GM19240 (cell line): ENCODE measurements around the gene GNB4.

Source experiments
- DNase-seq: peaks from one replicate; pipeline ENCODE4 v3.0.0; 2011; ENCODE audit warnings: low spot score; ENCODE audit not compliant: insufficient read length

GNB4 gene

DNA sequence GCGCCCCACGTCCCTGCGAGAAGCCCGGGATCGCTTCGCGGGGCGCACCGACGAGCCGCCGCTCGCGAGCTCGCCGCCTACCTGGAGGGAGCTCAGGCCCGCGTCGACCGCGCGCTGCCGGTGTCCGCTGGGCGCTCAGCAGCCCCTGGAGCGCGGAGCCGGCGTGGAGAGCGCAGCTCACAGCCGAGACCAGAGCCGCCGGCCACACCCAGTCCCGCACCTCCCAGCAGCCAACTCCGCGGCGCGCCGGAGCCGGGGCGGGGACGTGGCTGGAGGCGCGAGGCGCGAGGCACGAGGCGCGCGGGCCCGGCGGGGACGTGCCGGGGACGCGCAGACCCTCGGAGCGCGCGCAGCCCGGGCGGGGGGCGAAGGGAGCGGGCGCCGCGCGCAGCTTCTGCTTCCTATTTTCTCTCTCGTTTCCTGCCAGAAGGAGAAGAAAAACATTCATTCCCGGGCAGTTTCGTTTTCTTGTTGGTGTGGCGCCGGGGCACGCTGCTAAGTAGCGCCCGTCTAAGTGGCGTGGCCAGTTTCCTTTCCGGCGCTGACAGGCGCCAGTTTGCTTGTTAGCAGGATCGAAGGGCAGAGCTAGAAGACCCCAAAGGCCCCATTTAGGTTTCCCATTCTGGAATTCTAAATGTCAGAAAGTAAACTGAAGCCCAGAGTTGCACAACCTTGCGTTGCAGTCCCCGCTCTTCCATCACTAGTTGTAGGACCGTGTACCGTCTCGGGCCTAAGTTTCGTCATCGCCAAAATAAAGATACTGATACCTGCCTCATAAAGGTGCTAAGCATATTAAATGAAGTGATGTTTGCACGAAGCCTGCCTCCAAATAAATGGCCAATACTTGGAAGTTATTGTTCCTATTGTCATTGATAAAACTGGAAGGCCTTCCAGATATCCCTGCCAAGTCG is at the start of gene GNB4:
TSS of gene GNB4 (minus strand) at position 206 of the 911 bp plus-strand sequence. CDS start 25,270 bp downstream, outside the sequence.
- DNase-seq: no peak

DNA sequence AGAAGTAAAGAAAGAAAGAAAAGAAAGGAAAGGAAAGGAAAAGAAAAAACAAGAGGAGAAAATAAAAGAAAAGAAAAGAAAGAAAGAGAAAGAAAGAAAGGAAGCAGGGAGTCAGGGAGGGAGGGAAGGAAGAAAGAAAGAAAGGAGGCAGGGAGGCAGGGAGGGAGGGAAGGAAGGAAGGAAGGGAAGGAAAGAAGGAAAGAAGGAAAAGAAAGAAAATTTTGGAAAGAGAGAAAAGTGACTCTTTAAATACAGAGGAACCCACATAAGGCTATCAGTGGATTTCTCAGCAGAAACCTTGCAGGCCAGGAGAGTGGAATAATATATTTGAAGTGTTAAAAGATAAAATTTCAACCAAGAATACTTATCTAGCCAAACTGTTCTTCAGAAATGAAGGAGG is 44.2 kb upstream of the GNB4 start:
- no peak for DNase-seq

DNA sequence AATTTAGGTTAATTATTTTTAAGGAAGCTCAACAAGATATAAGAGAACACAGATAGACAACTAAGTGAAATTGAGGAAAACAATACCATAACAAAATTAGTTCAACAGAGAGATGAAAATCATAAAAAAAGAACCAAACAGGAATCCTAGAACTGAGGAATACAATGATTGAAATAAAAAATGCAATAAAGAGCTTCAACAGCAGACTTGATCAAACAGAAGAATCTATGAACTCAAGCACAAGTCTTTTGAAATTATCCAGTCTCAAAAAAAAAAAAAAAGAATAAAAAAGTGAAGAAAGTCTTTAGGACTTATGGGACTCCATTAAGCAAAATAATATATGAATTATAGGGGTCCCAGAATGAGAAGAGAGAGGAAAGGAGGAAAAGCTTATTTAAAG is 42.0 kb upstream of the GNB4 start:
- no peak for DNase-seq

DNA sequence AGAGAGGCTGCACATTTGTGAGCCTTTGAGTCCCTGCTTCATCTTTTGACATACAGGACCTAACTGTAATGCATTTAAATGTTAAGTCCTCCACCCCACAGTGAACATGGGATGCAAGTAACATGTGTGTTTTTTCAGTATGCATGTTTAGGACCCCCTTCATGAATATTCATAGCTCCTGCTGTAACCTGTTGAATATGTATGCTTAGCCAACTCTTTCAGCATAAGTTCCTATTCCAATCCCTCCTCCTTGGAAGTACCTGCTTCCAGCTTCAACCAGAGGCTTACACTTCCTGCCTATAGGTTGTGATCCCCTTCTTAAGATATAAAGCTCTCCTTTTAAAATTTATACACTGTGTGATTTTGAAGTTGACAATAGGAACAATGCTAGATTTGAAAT is 36.9 kb upstream of the GNB4 start:
- no peak for DNase-seq

DNA sequence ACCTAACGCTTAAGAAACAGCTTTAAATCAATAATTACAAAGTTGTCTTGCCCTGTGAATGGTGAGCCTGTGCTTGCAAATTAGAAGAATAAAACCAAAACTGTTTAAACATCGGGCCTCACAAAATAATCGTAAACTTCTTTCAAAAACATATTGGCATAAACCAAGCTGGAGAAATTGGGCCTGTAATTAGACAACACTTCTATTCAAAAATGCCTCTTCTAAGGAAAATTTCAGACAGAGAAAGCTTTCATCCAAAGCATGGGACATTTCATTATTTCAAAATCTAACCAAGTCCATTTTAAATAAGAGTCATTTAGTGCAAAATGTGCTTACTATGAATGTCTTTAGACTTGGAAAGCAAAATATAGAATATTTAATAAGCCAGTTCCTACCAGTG is 35.5 kb upstream of the GNB4 start:
- no peak for DNase-seq

DNA sequence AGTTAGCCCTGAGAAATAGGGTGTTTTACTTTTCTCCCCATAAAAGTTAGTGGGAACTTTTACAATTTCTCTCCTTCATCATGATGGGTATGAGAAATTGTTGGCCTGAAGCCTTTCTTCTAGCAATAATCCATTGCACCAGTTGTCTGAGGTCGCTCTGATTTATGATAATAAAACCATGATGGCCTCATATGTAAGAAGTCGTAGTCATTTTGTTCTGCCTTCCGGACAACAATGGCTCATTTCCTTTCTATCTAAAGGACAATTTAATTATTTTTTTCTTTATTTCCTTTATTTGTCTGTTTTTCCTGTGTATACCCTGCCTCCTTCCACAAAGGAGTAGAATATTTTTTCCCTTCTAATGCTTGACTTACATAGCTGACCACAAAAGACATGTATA is 31.6 kb upstream of the GNB4 start:
- DNase-seq: no peak

DNA sequence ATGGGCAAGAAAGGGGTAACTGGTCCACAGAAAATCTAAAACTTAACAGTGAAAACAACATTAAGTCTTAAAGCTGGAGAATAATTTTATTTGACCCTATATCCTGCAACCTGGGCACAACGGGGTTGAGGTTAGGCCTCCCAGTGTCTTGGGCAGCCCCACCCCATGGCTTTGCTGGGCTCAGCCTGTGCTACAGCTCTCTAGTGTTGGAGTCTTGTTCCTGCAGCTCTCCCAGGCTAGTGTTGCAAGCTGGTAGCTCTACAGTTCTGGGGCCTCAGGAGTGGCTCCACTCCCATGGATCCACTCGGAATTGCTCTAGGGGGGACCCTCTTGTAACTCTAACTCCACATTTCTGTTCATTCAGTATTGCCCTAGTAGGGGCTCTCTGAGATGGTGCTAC is 24.9 kb upstream of the GNB4 start:
- no peak for DNase-seq

DNA sequence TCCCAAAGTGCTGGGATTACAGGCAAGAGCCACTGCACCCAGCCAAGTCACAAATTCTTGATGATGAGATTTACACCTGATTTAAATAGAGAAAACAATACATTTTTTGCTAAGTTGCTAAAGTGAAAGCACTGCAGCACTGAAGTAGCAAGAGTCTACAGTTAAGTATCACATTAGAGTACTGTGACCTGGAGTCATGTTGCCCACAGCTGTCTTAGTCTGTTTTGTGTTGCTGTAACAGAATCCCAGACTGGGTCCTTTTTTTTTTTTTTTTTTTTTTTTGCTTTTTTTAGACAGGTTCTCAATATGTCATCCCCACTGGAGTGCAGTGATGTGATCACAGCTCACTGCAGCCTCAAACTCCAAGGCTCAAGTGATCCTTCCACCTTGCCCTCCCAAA is 23.2 kb upstream of the GNB4 start:
- DNase-seq: no peak

DNA sequence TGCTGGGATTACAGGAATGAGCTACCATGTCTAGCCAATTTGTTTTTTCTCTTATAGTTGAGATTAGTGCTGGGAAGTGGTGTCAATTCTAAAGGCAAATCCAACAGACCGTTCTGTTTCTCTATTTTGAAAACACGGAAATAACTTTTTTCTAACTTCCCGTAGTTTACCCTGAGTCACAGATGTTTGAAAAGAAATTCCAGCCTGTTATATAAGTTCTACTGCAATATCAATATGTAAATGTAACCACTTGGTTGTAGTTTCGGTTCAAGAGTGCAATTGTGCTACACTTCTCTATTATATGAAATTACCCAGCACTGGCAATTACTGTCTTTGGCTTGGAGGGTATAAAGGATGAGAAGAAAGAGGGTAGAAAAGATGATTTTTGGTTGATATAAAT is 22.3 kb upstream of the GNB4 start:
- DNase-seq: no peak

DNA sequence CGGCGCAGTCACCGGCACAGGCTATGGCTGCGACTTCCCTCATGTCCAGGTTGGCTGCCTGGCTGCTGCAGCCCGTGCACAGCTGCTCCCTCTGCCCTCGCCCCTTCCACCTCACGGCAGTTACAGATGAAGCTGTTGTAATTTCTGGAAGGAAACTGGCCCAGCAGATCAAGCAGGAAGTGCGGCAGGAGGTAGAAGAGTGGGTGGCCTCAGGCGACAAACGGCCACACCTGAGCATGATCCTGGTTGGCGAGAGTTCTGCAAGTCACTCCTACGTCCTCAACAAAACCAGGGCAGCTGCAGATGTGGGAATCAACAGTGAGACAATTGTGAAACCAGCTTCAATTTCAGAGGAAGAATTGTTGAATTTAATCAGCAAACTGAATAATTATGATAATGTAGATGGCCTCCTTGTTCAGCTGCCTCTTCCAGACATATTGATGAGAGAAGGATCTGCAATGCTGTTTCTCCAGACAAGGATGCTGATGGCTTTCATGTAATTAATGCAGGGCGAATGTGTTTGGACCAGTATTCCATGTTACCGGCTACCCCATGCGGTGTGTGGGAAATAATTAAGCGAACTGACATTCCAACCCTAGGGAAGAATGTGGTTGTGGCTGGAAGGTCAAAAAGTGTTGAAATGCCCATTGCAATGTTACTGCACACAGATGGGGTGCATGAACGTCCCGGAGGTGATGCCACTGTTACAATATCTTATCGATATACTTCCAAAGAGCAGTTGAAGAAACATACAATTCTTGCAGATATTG is 13.2 kb upstream of the GNB4 start:
- no peak for DNase-seq

DNA sequence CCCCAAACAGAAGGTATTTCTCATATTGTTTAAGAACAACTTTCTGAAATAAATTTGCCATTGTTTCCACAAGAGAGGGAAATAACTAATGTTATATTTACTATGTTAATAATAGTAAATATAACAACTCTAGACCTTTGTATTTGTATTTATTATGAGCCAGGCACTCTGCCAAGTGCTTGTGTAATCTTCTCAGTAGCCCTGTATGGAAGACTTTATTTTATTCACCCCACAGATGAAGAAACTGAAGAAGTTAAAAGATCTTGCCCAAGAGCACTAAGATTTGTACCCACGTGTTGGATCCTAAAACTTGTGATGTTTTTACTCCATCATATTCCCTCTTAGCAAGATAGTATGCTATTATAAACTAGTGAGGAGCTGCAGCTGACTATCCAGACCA is 12.0 kb upstream of the GNB4 start:
- no peak for DNase-seq

DNA sequence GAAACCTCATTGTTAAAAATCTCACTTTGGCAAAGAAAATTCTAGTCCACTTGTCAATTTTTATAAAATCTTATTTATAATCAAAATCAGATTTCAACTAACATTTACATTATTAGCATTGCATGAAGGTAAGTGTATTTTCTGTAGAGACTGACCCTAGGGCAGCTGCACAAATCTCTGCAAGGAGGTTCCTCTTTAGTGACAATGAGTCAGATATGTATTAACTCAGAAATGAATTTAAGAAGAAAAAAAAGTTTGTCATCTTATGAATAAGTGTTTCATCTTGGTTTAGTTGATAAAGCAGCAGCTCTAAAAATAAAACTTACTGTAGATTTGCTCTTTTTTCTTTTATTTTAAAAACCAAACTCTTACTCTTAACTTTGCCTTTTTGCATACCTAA is 9.0 kb upstream of the GNB4 start:
- DNase-seq: no peak

DNA sequence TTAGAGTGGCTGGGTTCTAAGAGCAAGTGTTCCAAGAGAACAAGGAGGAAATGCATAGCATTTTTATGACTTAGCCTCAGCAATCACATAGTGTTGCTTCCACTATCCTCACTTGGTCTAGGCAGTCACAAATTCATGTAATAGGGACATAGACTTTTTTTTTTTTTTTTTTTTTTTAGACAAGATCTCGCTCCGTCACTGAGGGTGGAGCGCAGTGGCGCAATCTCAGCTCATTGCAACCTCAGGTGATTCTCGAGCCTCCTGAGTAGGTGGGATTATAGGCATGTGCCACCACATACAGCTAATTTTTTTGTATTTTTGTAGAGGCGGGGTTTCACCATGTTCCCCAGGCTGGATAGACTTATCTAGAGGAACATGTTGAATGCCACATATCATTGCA is 4.7 kb upstream of the GNB4 start:
- DNase-seq: no peak

DNA sequence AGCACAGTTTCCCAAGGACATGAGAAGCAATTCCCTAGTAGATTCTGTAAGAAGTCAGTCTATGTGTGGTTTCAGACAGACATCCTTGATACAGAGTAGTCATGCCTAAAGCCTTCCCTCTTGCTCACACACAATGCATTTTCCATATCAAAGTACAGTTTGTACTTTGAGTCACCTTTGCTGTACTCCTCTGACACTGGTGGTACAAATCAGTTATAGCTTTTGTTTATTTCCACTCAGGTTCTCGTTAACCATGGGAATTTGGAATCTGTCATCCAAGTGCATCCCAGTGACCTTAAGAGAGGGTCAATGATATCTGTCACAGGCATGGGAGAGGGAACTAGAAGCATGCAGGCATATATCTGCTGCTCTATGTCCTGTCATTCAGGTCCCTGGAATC is 3.6 kb upstream of the GNB4 start:
- no peak for DNase-seq

DNA sequence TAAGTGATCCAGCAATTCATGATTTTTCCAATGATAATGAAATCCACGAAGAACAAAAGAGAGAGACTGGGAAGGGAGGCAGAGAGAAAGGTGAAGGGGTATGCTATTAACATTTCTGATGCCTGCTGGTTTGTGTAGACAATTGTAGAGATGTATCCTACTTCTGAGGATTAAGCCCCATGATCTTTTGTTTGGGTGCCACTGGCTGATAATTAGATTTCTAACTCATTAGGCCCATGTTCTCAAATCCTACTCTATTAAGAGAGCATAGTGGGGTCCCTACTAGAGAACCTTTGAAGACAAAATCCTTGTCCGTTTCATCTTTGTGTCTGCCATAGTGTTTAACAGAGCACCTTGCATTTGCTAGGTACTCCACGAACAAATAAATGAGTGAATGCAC is 2.7 kb upstream of the GNB4 start:
- DNase-seq: no peak

DNA sequence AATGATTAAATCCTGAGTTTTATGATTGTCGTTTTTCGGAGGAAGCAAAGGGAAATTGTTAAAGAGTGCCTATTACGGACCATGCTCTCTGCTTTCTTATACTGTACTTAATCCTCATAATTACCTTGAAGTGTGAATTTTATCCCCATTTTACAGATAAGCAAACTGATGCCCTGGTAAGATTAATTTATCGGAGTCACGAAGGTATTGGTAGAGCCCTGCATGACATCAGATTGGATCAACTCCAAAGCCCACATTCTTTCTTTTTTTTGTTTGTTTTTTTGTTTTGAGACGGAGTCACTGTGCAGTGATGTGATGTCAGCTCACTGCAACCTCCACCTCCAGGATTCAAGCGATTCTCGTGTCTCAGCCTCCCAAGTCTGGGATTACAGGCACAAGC is 1.6 kb upstream of the GNB4 start:
- no peak for DNase-seq

DNA sequence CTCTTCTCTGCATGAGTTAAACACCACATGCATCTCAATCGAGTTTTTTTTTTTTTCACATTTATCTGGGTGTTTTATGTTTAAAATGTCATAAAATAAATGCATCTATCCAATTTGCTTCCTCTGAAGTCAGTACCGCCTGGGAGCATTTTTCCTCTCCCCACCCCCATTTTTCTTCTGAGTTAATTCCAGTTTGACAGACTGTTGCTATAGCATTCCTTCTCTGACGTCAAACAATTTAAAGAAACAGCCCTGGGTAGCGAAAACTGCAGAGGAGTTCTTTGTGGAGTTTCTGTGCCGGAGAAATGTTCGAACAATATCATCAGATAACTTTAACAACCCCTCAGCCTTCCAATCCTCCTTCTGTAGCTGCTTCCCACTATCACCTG is 900 bp upstream of the GNB4 start:
- DNase-seq: no peak

DNA sequence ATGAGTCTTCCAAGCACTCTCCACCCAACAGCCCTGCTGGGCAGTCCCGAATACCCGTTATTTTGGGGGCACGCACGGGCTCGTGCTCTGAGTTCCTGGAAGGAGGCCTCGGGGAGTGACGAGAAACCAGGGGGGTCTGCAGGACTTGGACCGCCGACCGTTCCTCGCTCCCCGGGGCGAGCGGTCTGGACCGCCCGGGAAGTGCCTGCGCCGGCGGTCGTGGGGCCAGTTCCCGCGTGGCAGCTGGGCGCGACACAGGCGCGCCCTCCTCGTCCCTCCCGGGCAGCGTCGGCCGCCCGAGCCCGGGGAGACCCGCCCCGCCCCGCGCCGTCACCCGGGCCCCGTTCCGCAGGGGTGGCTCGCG is 387 bp downstream of the GNB4 start:
- no peak for DNase-seq

DNA sequence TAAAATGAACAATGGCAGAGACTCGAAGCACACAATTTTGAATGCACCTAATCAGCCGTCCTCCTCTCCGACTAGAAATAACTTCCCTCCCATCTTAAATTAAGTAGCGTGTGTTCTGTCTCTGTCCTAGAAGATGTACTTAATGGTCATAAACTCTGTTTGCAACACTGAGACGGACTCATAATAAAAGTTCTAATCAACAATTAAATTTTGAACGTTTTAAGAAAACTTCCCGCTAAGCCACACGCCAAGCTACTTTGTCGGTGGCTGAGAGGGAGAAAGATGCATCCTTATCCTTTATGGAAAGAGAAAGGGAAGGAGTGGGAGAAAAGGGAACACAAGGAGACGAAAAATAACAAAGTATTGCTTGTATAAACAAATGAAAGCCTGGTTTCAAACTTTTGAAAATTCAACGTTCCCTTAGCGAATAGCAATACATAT is 989 bp downstream of the GNB4 start:
- DNase-seq: no peak

DNA sequence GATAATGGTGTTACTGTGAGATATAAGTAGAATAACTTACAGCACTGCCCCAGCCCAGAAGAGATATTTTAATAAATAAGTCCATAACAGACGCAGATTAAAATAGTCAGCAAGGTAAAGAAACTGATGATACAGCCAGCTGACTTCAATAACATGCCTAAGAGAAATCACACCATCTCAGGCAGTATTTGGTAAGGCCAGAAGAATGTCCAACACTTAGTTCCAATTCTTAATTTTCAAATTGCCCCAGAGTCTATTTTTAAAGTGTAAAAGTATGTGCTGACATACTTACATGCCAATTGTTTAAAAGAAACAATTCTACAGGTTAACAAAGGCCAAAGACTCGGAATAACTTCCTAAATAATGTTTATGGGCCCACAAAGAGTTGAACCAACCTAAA is 1.6 kb downstream of the GNB4 start:
- no peak for DNase-seq

DNA sequence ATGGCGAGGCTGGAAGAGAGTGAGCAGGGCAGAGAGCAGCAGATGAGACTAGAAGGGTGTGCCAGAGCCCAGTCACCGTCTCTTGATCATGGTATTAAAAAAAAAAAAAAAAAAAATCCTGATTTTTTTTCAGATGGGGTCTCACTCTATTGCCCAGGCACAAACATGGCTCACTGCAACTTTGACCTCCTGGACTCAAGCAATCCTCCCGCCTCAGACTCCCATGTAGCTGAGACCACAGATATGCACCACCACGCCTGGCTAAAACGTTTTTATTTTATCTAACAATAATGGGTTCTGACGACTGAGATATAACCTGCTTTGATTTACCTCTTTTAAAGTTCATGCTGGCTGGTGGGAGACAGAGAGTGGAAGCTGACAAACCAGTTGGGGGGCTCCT is 4.0 kb downstream of the GNB4 start:
- no peak for DNase-seq

DNA sequence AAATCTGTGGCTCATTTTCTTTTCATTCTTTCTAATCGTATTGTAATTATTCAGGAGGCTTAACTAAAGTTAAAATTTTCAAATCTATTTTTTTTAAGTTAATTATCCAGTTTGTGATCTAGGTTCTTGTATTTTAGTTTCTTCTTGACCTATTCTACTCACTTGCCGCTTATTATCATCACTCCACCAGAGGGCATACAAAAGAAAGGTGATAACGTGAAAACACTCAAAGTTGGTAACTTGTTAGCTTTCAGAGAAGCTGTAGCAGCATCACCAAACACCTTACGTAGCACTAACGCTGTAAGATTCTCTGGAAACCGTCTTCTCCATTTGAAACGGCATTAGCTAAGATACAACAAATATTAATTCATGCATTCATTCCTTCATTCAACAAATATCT is 4.8 kb downstream of the GNB4 start:
- DNase-seq: no peak

DNA sequence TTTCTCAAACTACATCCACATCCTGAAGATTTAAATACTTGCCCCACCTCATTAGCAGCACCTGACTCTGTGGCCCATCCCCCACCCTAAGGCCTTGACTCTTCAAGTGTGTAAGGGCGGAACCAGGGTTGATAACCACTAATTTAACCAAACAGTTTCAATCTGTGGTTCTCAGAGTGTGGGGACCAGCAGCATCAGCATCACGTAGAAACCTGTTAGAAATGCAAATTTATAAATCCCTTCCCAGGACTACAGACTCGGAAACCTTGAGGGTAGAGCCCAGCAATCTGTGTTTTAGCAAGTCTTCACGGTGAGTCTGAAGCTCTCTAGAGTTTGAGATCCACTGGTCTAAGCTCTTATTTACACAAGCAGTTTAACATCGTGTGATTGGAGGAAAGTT is 12.4 kb downstream of the GNB4 start:
- DNase-seq: no peak
